ENCODE measurements around the gene TOR1AIP2. TPM values are rescaled to one million over a fixed set of nuclear protein-coding genes. Genes with fewer than 3 reads are reported as not detected.

Gene TOR1AIP2
- total RNA-seq, 1 donor from 2014 or later: 57.4 TPM

GRCh38 chr1:179876300-179876715 is 1.3 kb downstream of the TOR1AIP2 start:
- DNase-seq (ENCODE audit: low read depth): no peak
- no peak for TF ChIP-seq CTCF (conservative IDR thresholded peaks at IDR 0.05; ENCODE audit: low read depth, low read length)
- peak overlapping the region; percentile 78 for H3K4me3 ChIP-seq (ENCODE audit: low read depth, low read length)

GRCh38 chr1:179875596-179876299 is 1.9 kb downstream of the TOR1AIP2 start:
- DNase-seq (ENCODE audit: low read depth): no peak
- no peak for TF ChIP-seq CTCF (conservative IDR thresholded peaks at IDR 0.05; ENCODE audit: low read depth, low read length)
- H3K4me3 ChIP-seq (ENCODE audit: low read depth, low read length): peak overlapping the region; percentile 78

- no peak for TF ChIP-seq CTCF (conservative IDR thresholded peaks at IDR 0.05; ENCODE audit: low read depth, low read length)
- DNase-seq (ENCODE audit: low read depth): no peak
Measured at GRCh38 chr1:179873438-179873851, 4.2 kb downstream of the TOR1AIP2 start.

GRCh38 chr1:179872558-179872957 is 5.0 kb downstream of the TOR1AIP2 start:
- H3K4me3 ChIP-seq (ENCODE audit: low read depth, low read length): no peak overlapping the region
- no peak for DNase-seq (ENCODE audit: low read depth)
- TF ChIP-seq CTCF (conservative IDR thresholded peaks at IDR 0.05; ENCODE audit: low read depth, low read length): no peak

More at GRCh38 chr1:179873438-179873851, 4.2 kb downstream of the TOR1AIP2 start:
- no peak overlapping the region for H3K4me3 ChIP-seq (ENCODE audit: low read depth, low read length)

GRCh38 chr1:179871940-179872339 is 5.7 kb downstream of the TOR1AIP2 start:
- no peak overlapping the region for H3K4me3 ChIP-seq (ENCODE audit: low read depth, low read length)
- no peak for DNase-seq (ENCODE audit: low read depth)
- TF ChIP-seq CTCF (conservative IDR thresholded peaks at IDR 0.05; ENCODE audit: low read depth, low read length): no peak

GRCh38 chr1:179870870-179871269 is 6.7 kb downstream of the TOR1AIP2 start:
- no peak for TF ChIP-seq CTCF (conservative IDR thresholded peaks at IDR 0.05; ENCODE audit: low read depth, low read length)
- no peak overlapping the region for H3K4me3 ChIP-seq (ENCODE audit: low read depth, low read length)
- no peak for DNase-seq (ENCODE audit: low read depth)

Data from epithelial cell of proximal tubule (primary cell).